B cell (primary cell): ENCODE data around the gene RORB. TPM values are rescaled to one million over a fixed set of nuclear protein-coding genes. Genes with fewer than 3 reads are reported as not detected.

Experiments used
- ATAC-seq: fragments of 200-7000 bp; cut with Tn5 transposase; one replicate; pipeline ENCODE4 v1.10.0; 2021; ENCODE audit warnings: low read depth, mild to moderate bottlenecking, moderate number of reproducible peaks, moderate library complexity
- CTCF ChIA-PET: fragments of 350-600 bp; sonication (Branson Sonifier 250); formaldehyde crosslinking; loops from one replicate; lab custom pipeline; 2021; ENCODE audit warnings: antibody characterized with exemption, inconsistent platforms; lab: Charles Lee
- POLR2A ChIA-PET: fragments of 350-600 bp; sonication (Branson Sonifier 250); formaldehyde crosslinking; loops from one replicate; lab custom pipeline; 2021; ENCODE audit warnings: antibody characterized with exemption; lab: Charles Lee
- DNase-seq: peaks from one replicate; pipeline ENCODE4 v3.0.0; 2013
- H2AFZ ChIP-seq: 2 replicates; pipeline ENCODE4 v1.6.1; 2012; ENCODE audit warnings: mild to moderate bottlenecking, low read depth, low read length; ENCODE audit not compliant: insufficient read depth, poor library complexity, severe bottlenecking
- H3K27ac ChIP-seq, 2 donors: 1 replicate in 1 of 2; 2 replicates in 1 of 2; pipeline ENCODE4 v1.5.1; 2012 to 2013; ENCODE audit warnings: low read length in 2 of 2, mild to moderate bottlenecking in 2 of 2, moderate library complexity in 1 of 2
- H3K27me3 ChIP-seq, 4 experiments: fragments of 200-600 bp in 1 of 4; sonication (generic) in 1 of 4; replicated peaks in 1 of 4; 1 replicate in 2 of 4; 2 replicates in 2 of 4; pipeline versions ENCODE4 v1.6.1 to v1.7.0; 2013 to 2016; ENCODE audit warnings: low read length in 3 of 4, mild to moderate bottlenecking in 2 of 4, mixed read lengths in 1 of 4, moderate library complexity in 1 of 4; ENCODE audit not compliant: insufficient read depth in 4 of 4, control insufficient read depth in 3 of 4; ENCODE audit errors: control extremely low read depth in 1 of 4
- H3K36me3 ChIP-seq, 2 experiments: replicated peaks in 1 of 2; 1 replicate in 1 of 2; 2 replicates in 1 of 2; pipeline versions ENCODE4 v1.6.1 to v1.7.1; 2013; ENCODE audit warnings: low read length in 1 of 2; ENCODE audit not compliant: insufficient read depth in 2 of 2, control insufficient read depth in 1 of 2; ENCODE audit errors: control extremely low read depth in 1 of 2, extremely low read depth in 1 of 2
- H3K4me1 ChIP-seq, 2 donors: fragments of 200-600 bp in 1 of 2; sonication (generic) in 1 of 2; 1 replicate in 1 of 2; 2 replicates in 1 of 2; pipeline versions ENCODE4 v1.5.1 to v1.6.1; 2013 to 2017; ENCODE audit warnings: low read length in 2 of 2; ENCODE audit not compliant: control insufficient read depth in 2 of 2, insufficient read depth in 2 of 2
- H3K4me2 ChIP-seq: replicated peaks from 2 replicates; pipeline ENCODE3; 2012; ENCODE audit warnings: mild to moderate bottlenecking, low read depth, low read length; ENCODE audit not compliant: poor library complexity, severe bottlenecking
- H3K4me3 ChIP-seq, 5 experiments: fragments of 200-600 bp in 1 of 5; sonication (generic) in 1 of 5; 1 replicate in 3 of 5; 2 replicates in 2 of 5; pipeline versions ENCODE4 v1.5.1 to v1.7.0; 2011 to 2016; ENCODE audit warnings: low read length in 4 of 5, mild to moderate bottlenecking in 4 of 5, low read depth in 2 of 5, control low read depth in 1 of 5, moderate library complexity in 1 of 5; ENCODE audit not compliant: insufficient read depth in 1 of 5; ENCODE audit errors: control extremely low read depth in 1 of 5, extremely low read depth in 1 of 5
- H3K79me2 ChIP-seq: fragments of 200-600 bp; sonication (generic); one replicate; pipeline ENCODE4 v1.6.0; 2016; ENCODE audit warnings: low read length; ENCODE audit not compliant: control insufficient read depth, insufficient read depth
- H3K9ac ChIP-seq: fragments of 200-600 bp; sonication (generic); 2 replicates; pipeline ENCODE4 v1.6.1; 2017; ENCODE audit warnings: mild to moderate bottlenecking, low read length, moderate library complexity
- H3K9me3 ChIP-seq, 3 donors: one replicate each; pipeline versions ENCODE4 v1.6.1 to v1.7.1; 2013; ENCODE audit warnings: low read length in 2 of 3; ENCODE audit not compliant: control insufficient read depth in 2 of 3, insufficient read depth in 1 of 3; ENCODE audit errors: control extremely low read depth in 1 of 3
- H4K20me1 ChIP-seq: 2 replicates; pipeline ENCODE4 v1.6.0; 2012; ENCODE audit warnings: mild to moderate bottlenecking, low read length; ENCODE audit not compliant: insufficient read depth, control insufficient read depth, poor library complexity, severe bottlenecking
- H3K27ac Mint-ChIP-seq: one replicate; pipeline ENCODE4 v1.8.0; 2021; ENCODE audit warnings: mixed read lengths
- H3K27me3 Mint-ChIP-seq: one replicate; pipeline ENCODE4 v1.8.0; 2021; ENCODE audit warnings: mixed read lengths
- H3K4me1 Mint-ChIP-seq: one replicate; pipeline ENCODE4 v1.8.0; 2021; ENCODE audit warnings: mixed read lengths
- H3K4me3 Mint-ChIP-seq: one replicate; pipeline ENCODE4 v1.8.0; 2021; ENCODE audit warnings: mixed read lengths
- H3K9me3 Mint-ChIP-seq: one replicate; pipeline ENCODE4 v1.8.0; 2022; ENCODE audit warnings: mixed read lengths; ENCODE audit not compliant: insufficient read depth
- CTCF ChIP-seq: fragments of 200-600 bp; IDR thresholded peaks from one replicate; pipeline ENCODE4 v1.8.0; 2022; ENCODE audit warnings: antibody characterized with exemption, mild to moderate bottlenecking
- EZH2 ChIP-seq: IDR thresholded peaks from 2 replicates; pipeline ENCODE4 v1.6.1; 2012; ENCODE audit warnings: borderline replicate concordance, low read depth, mild to moderate bottlenecking, moderate library complexity, low read length; ENCODE audit not compliant: insufficient read depth, poor library complexity, severe bottlenecking
- WGBS: methylation state at CpG from one replicate; pipeline ENCODE4 v1.1.5; 2013; ENCODE audit warnings: missing lambda C conversion rate; ENCODE audit not compliant: insufficient coverage; 5-methylcytosine and 5-hydroxymethylcytosine counted together
- intact Hi-C: fragments of 100-400 bp; cut with micrococcal nuclease; formaldehyde crosslinking; loops from one replicate; pipeline ENCODE4 v1.10.0; 2022
- polyA plus RNA-seq: library from polyadenylated mRNA; depleted of rRNA; stranded (reverse); fragments of >200 nt; gene quantifications from 2 replicates; pipeline ENCODE4 v1.2.3, GENCODE V29; 2012
- total RNA-seq, 2 donors: library from RNA; stranded (reverse); fragments of 120-200 nt in 1 of 2; gene quantifications; 1 replicate in 1 of 2; 2 replicates in 1 of 2; pipeline versions ENCODE4 v1.2.3 to v1.2.4, GENCODE V29; 2013 to 2022

Gene RORB
- total and polyA plus RNA-seq, 2 donors (not counting 1 experiment from before 2014, with no cell fraction given) = 0.01 TPM; not detected in 1

GRCh38 chr9:74478606-74479005, 18.5 kb upstream of the RORB start:
- CTCF ChIA-PET = no interaction called here
- Mint-ChIP-seq H3K27me3 (no peaks in the 10 kb centered on the region), H3K9me3 (no peaks in the 10 kb centered on the region), H3K27ac (no peak overlapping the region), H3K4me1 (no peaks in the 10 kb centered on the region), H3K4me3 (no peak overlapping the region)
- no peaks in the 10 kb centered on the region for H3K79me2 ChIP-seq
- H3K4me1 ChIP-seq = no peaks in the 10 kb centered on the region
- H3K9ac ChIP-seq = no peak overlapping the region
- ATAC-seq (no peak), DNase-seq (no peak)
- no peak overlapping the region for H2AFZ ChIP-seq
- peaks cover 0 to 8% (median 0%) of the 10 kb centered on the region in 3 donors for H3K9me3 ChIP-seq
- WGBS = no CpG with 5 or more reads among the region's 6 CpGs
- no peaks in the 10 kb centered on the region for H3K27me3 ChIP-seq
- POLR2A ChIA-PET = no interaction called here
- no peak overlapping the region for H3K27ac ChIP-seq
- no peak overlapping the region for H3K4me3 ChIP-seq
- intact Hi-C loops = no loop called here
- H3K36me3 ChIP-seq = no peaks in the 10 kb centered on the region
- no peaks in the 10 kb centered on the region for H4K20me1 ChIP-seq
- H3K4me2 ChIP-seq = no peak overlapping the region
- TF ChIP-seq CTCF (no peak), EZH2 (no peak)

- Histone ChIP-seq H3K27ac (no peak overlapping the region), H4K20me1 (no peaks in the 10 kb centered on the region), H3K79me2 (no peaks in the 10 kb centered on the region), H2AFZ (no peak overlapping the region), H3K9ac (no peak overlapping the region), H3K9me3 (peaks cover 0 to 8% (median 0%) of the 10 kb centered on the region in 3 donors), H3K4me2 (no peak overlapping the region), H3K4me3 (no peak overlapping the region), H3K4me1 (no peaks in the 10 kb centered on the region), H3K27me3 (no peaks in the 10 kb centered on the region), H3K36me3 (no peaks in the 10 kb centered on the region)
- Mint-ChIP-seq H3K27me3 (no peaks in the 10 kb centered on the region), H3K27ac (no peak overlapping the region), H3K4me1 (no peaks in the 10 kb centered on the region), H3K9me3 (no peaks in the 10 kb centered on the region), H3K4me3 (no peak overlapping the region)
- WGBS = no CpG with 5 or more reads among the region's 1 CpG
- DNase-seq (no peak), ATAC-seq (no peak)
- intact Hi-C loops = no loop called here
- CTCF ChIA-PET = no interaction called here
- TF ChIP-seq EZH2 (no peak), CTCF (no peak)
- POLR2A ChIA-PET = no interaction called here
Observed at GRCh38 chr9:74479711-74480110, 17.4 kb upstream of the RORB start.
